ENCODE measurements around the gene ARHGEF2.

Gene ARHGEF2

GRCh38 chr1:155929057-155929456, 49.3 kb downstream of the ARHGEF2 start:
- H3K9ac ChIP-seq = no peak overlapping the region

DNA sequence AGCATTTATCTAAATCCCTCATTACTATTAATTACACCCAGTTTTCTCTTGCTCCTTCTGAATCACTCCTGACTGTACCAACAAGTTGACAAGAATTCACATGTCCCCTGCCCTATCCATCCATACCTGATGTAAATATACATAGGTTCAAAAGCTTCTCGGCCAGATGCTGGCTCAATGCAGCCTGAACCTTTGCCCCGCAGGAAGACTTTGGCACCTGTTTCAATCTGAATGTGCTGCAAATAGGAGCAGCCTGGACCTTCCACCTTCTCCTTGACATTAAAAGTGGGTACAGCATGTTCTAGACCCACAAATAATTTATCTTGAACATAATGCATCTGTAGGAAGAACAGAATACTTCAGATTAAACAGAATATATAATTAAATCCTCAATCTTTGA, 52.8 kb downstream of the ARHGEF2 start:
- TF ChIP-seq CTCF (conservative IDR thresholded peaks at IDR 0.05; ENCODE audit: low read depth, low read length) = no peak
- H3K9ac ChIP-seq = no peak overlapping the region
- H3K36me3 ChIP-seq (ENCODE audit: insufficient read depth) = peaks cover 91% of the 10 kb centered on the region; the same call in 1 of the 2 replicates
- no peak overlapping the region for H3K4me2 ChIP-seq
- peaks cover 12% of the 10 kb centered on the region for H3K4me1 ChIP-seq (ENCODE audit: low read depth, poor library complexity, severe bottlenecking)
- no peak overlapping the region for H3K4me3 ChIP-seq (IDR thresholded peaks at IDR 0.05; ENCODE audit: insufficient read depth, low read depth, low read length)
- H3K27me3 ChIP-seq (ENCODE audit: insufficient read depth, low read depth) = no peaks in the 10 kb centered on the region
- peaks cover 57% of the 10 kb centered on the region for H3K79me2 ChIP-seq (ENCODE audit: insufficient read depth, low read depth)
- no peak overlapping the region for H2AFZ ChIP-seq (ENCODE audit: low read depth)
- H4K20me1 ChIP-seq (ENCODE audit: insufficient read depth) = peaks cover 5% of the 10 kb centered on the region
- H3K27ac ChIP-seq = no peak overlapping the region

More at GRCh38 chr1:155929057-155929456, 49.3 kb downstream of the ARHGEF2 start:
- Histone ChIP-seq H3K27ac (no peak overlapping the region), H2AFZ (ENCODE audit: low read depth) (no peak overlapping the region), H3K36me3 (ENCODE audit: insufficient read depth) (peaks cover 79% of the 10 kb centered on the region; the same call in 1 of the 2 replicates), H3K4me1 (ENCODE audit: low read depth, poor library complexity, severe bottlenecking) (peaks cover 43% of the 10 kb centered on the region), H4K20me1 (ENCODE audit: insufficient read depth) (peaks cover 26% of the 10 kb centered on the region), H3K4me3 (IDR thresholded peaks at IDR 0.05; ENCODE audit: insufficient read depth, low read depth, low read length) (no peak overlapping the region), H3K79me2 (ENCODE audit: insufficient read depth, low read depth) (peaks cover 79% of the 10 kb centered on the region), H3K4me2 (no peak overlapping the region), H3K27me3 (ENCODE audit: insufficient read depth, low read depth) (no peaks in the 10 kb centered on the region)
- no peak for TF ChIP-seq CTCF (conservative IDR thresholded peaks at IDR 0.05; ENCODE audit: low read depth, low read length)

DNA sequence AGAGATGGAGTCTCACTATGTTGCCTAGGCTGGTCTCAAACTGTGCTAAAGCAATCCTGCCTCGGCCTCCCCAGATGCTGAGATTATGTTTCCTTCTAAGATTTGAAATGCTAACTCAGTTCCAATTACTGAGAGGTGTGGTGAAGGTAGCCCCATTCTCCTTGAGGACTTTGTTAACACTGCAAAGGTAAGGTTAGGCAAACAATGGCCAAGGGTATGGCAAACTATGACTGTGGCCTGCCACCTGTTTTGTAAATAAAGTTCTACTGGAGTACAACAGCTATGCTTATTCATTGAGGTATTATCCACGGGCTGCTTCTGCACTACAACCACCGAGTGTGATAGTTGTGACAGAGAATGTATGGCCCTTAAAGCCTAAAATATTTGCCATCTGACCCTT, 57.6 kb downstream of the ARHGEF2 start:
- Histone ChIP-seq H3K36me3 (ENCODE audit: insufficient read depth) (peaks cover 77% of the 10 kb centered on the region; the same call in 1 of the 2 replicates), H4K20me1 (ENCODE audit: insufficient read depth) (no peaks in the 10 kb centered on the region), H3K4me1 (ENCODE audit: low read depth, poor library complexity, severe bottlenecking) (no peaks in the 10 kb centered on the region), H3K27ac (no peak overlapping the region), H3K27me3 (ENCODE audit: insufficient read depth, low read depth) (no peaks in the 10 kb centered on the region), H3K79me2 (ENCODE audit: insufficient read depth, low read depth) (peaks cover 17% of the 10 kb centered on the region; the same call in 1 of the 2 replicates), H3K9ac (no peak overlapping the region), H3K4me3 (IDR thresholded peaks at IDR 0.05; ENCODE audit: insufficient read depth, low read depth, low read length) (no peak overlapping the region), H2AFZ (ENCODE audit: low read depth) (no peak overlapping the region), H3K4me2 (no peak overlapping the region)
- TF ChIP-seq CTCF (conservative IDR thresholded peaks at IDR 0.05; ENCODE audit: low read depth, low read length) = no peak

DNA sequence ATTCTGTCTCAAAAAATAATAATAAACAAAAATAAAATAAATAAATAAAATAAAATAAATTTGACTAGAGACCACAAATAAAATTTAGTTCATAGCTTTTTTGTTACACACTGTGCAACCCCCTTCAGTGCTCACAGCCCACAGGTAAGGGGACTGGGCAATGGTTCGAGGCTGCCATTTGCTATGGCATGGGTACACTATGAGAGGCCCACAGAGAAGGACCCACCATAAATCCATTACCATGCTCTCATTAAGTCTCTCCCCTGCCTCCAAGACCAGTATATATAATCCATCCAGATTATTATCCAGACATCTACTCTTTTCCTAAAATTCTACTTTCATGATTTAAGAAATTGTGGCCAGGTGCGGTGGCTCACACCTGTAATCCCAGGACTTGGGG, 58.5 kb downstream of the ARHGEF2 start:
- Histone ChIP-seq H3K79me2 (ENCODE audit: insufficient read depth, low read depth) (peaks cover 13% of the 10 kb centered on the region; the same call in 1 of the 2 replicates), H2AFZ (ENCODE audit: low read depth) (no peak overlapping the region), H3K4me2 (no peak overlapping the region), H4K20me1 (ENCODE audit: insufficient read depth) (no peaks in the 10 kb centered on the region), H3K4me1 (ENCODE audit: low read depth, poor library complexity, severe bottlenecking) (no peaks in the 10 kb centered on the region), H3K27ac (no peak overlapping the region), H3K36me3 (ENCODE audit: insufficient read depth) (peaks cover 78% of the 10 kb centered on the region; the same call in 1 of the 2 replicates), H3K27me3 (ENCODE audit: insufficient read depth, low read depth) (no peaks in the 10 kb centered on the region), H3K4me3 (IDR thresholded peaks at IDR 0.05; ENCODE audit: insufficient read depth, low read depth, low read length) (no peak overlapping the region), H3K9ac (no peak overlapping the region)
- TF ChIP-seq CTCF (conservative IDR thresholded peaks at IDR 0.05; ENCODE audit: low read depth, low read length) = no peak

Measured in KMS-11 (cell line).